ENCODE results near the gene STK17A. TPM values are rescaled to one million over a fixed set of nuclear protein-coding genes. Genes with fewer than 3 reads are reported as not detected.
"Not testable (repeated sequence)": the region's sequence is repeated elsewhere in the genome, so short reads cannot be mapped to it uniquely, and the experiment has no call there.

STK17A gene
- total RNA-seq, 1 donor from 2014 or later, result 28.6 TPM

GRCh38 chr7:43626695-43627094 is 43.8 kb downstream of the STK17A start:
- H3K4me3 Mint-ChIP-seq (ENCODE audit: unreplicated experiment), result no peak overlapping the region
- no peaks in the 10 kb centered on the region for H3K27me3 Mint-ChIP-seq (ENCODE audit: unreplicated experiment)
- H3K36me3 Mint-ChIP-seq (ENCODE audit: low read depth, unreplicated experiment), result peaks cover 16% of the 10 kb centered on the region
- DNase-seq (ENCODE audit: low spot score), result no peak
- peaks cover 17% of the 10 kb centered on the region for H3K4me1 Mint-ChIP-seq (ENCODE audit: unreplicated experiment)
- no peak for TF ChIP-seq CTCF (IDR thresholded peaks at IDR 0.05; ENCODE audit: unreplicated experiment)
- H3K9me3 Mint-ChIP-seq (ENCODE audit: unreplicated experiment), result no peaks in the 10 kb centered on the region
- H3K27ac Mint-ChIP-seq (ENCODE audit: unreplicated experiment), result no peak overlapping the region

- not testable (repeated sequence) for H3K4me3 Mint-ChIP-seq (ENCODE audit: unreplicated experiment); H3K9me3 Mint-ChIP-seq (ENCODE audit: unreplicated experiment); DNase-seq (ENCODE audit: low spot score); H3K27ac Mint-ChIP-seq (ENCODE audit: unreplicated experiment); H3K27me3 Mint-ChIP-seq (ENCODE audit: unreplicated experiment)
- H3K4me1 Mint-ChIP-seq (ENCODE audit: unreplicated experiment), result peaks cover 11% of the 10 kb centered on the region
- H3K36me3 Mint-ChIP-seq (ENCODE audit: low read depth, unreplicated experiment), result peaks cover 14% of the 10 kb centered on the region
These were observed 44.9 kb downstream of the STK17A start for GRCh38 chr7:43627798-43628197.

- H3K36me3 Mint-ChIP-seq (ENCODE audit: low read depth, unreplicated experiment), result peaks cover 14% of the 10 kb centered on the region
These were observed 45.5 kb downstream of the STK17A start for GRCh38 chr7:43628431-43628830.

DNA sequence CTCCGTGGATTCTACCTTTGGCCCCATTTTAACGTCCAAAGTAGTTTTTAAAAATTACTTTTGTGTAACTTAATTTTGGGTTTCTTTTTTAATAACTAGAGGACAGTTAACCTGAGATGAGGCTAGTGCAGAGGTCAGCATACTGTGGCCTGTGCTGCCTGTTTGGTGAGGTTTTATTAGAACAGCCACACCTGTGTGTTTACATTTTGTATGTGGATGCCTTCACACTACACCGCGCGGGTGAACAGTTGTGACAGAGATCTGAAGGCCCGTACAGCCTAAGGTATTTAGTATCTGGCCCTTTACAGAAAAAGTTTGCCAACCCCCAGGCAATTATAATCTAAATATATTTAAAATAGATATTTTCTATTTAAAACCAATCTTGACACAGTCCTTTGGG is 46.9 kb downstream of the STK17A start:
- Mint-ChIP-seq H3K4me3 (ENCODE audit: unreplicated experiment) (no peak overlapping the region), H3K27ac (ENCODE audit: unreplicated experiment) (no peak overlapping the region), H3K9me3 (ENCODE audit: unreplicated experiment) (no peaks in the 10 kb centered on the region), H3K36me3 (ENCODE audit: low read depth, unreplicated experiment) (peaks cover 19% of the 10 kb centered on the region), H3K4me1 (ENCODE audit: unreplicated experiment) (peaks cover 7% of the 10 kb centered on the region), H3K27me3 (ENCODE audit: unreplicated experiment) (peaks cover 5% of the 10 kb centered on the region)
- no peak for DNase-seq (ENCODE audit: low spot score)
- no peak for TF ChIP-seq CTCF (IDR thresholded peaks at IDR 0.05; ENCODE audit: unreplicated experiment)

More at GRCh38 chr7:43628431-43628830, 45.5 kb downstream of the STK17A start:
- Mint-ChIP-seq H3K27ac (ENCODE audit: unreplicated experiment) (no peak overlapping the region), H3K4me3 (ENCODE audit: unreplicated experiment) (no peak overlapping the region), H3K27me3 (ENCODE audit: unreplicated experiment) (no peaks in the 10 kb centered on the region), H3K4me1 (ENCODE audit: unreplicated experiment) (peaks cover 11% of the 10 kb centered on the region), H3K9me3 (ENCODE audit: unreplicated experiment) (no peaks in the 10 kb centered on the region)
- no peak for DNase-seq (ENCODE audit: low spot score)
- TF ChIP-seq CTCF (IDR thresholded peaks at IDR 0.05; ENCODE audit: unreplicated experiment), result no peak

DNA sequence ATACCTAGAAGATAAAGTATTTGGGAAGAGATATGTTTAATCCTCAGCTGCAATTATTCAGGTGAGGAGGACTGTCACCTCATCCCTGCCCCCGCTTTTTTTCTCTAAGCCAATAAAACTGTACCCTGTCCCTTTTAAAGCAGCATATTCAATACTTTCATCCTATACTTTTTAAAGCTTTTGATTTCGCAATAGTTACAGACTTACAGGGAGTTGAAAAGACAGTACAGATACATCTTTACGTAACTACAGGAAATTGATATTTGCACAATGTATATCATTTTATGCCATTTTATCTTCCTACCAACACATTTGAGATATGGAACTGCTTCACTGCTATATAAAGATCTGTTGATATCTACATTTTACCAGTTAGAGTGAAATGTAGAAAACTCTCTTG is 47.6 kb downstream of the STK17A start:
- TF ChIP-seq CTCF (IDR thresholded peaks at IDR 0.05; ENCODE audit: unreplicated experiment), result no peak
- Mint-ChIP-seq H3K4me1 (ENCODE audit: unreplicated experiment) (peaks cover 5% of the 10 kb centered on the region), H3K27ac (ENCODE audit: unreplicated experiment) (no peak overlapping the region), H3K4me3 (ENCODE audit: unreplicated experiment) (no peak overlapping the region), H3K9me3 (ENCODE audit: unreplicated experiment) (no peaks in the 10 kb centered on the region), H3K36me3 (ENCODE audit: low read depth, unreplicated experiment) (peaks cover 16% of the 10 kb centered on the region), H3K27me3 (ENCODE audit: unreplicated experiment) (peaks cover 5% of the 10 kb centered on the region)
- DNase-seq (ENCODE audit: low spot score), result no peak

GRCh38 chr7:43631559-43631958 is 48.7 kb downstream of the STK17A start:
- Mint-ChIP-seq H3K36me3 (ENCODE audit: low read depth, unreplicated experiment) (peaks cover 16% of the 10 kb centered on the region), H3K27me3 (ENCODE audit: unreplicated experiment) (peaks cover 5% of the 10 kb centered on the region)

More at GRCh38 chr7:43631559-43631958, 48.7 kb downstream of the STK17A start:
- no peak for TF ChIP-seq CTCF (IDR thresholded peaks at IDR 0.05; ENCODE audit: unreplicated experiment)
- Mint-ChIP-seq H3K27ac (ENCODE audit: unreplicated experiment) (peak overlapping the region; percentile 80), H3K4me3 (ENCODE audit: unreplicated experiment) (no peak overlapping the region), H3K4me1 (ENCODE audit: unreplicated experiment) (peaks cover 4% of the 10 kb centered on the region), H3K9me3 (ENCODE audit: unreplicated experiment) (no peaks in the 10 kb centered on the region)
- no peak for DNase-seq (ENCODE audit: low spot score)

Measured in endothelial cell (in vitro differentiated cells).